ENCODE results near the gene BCS1L. TPM values are rescaled to one million over a fixed set of nuclear protein-coding genes. Genes with fewer than 3 reads are reported as not detected.

BCS1L gene
- total and polyA plus RNA-seq, 2 experiments from 2014 or later: 24.3 to 48.1 TPM

DNA sequence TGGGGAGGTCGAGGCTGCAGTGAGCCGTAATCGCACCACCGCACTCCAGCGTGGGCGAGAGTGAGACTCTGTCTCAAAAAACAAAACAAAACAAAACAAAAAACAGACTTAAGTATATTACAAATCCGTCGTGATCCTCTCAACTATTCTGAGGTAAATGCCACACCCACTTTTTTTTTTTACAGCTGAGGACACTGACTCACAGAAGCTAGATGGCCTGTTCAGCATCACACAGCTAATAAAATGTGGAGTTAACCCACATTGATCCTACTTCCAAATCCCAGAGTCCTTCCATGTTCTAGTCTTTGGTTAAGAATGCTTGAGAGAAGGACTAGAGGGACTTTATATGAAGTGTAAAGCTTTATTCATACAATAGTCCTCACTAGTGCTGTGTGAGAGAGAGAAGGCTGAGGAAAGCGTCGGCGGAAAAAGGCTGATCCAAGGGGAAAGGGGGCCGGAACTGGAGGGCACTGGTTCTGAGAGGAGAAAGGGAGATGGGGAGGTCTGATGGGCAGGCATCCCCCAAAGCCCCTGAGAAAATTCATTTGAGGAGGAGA, 11.7 kb downstream of the BCS1L start:
- Histone ChIP-seq H3K27ac (peak overlapping the region; percentile 91), H3K79me2 (peaks cover 27% of the 10 kb centered on the region), H3K36me3 (replicated peaks; ENCODE audit: insufficient read depth, low read depth) (no peaks in the 10 kb centered on the region), H3K27me3 (no peaks in the 10 kb centered on the region), H3K4me3 (peak overlapping the region; percentile 42), H3K9me2 (replicated peaks; ENCODE audit: insufficient read depth) (no peaks in the 10 kb centered on the region), H3K9me3 (ENCODE audit: low read depth) (no peaks in the 10 kb centered on the region), H3K4me1 (ENCODE audit: insufficient read depth) (peaks cover 8% of the 10 kb centered on the region), H4K20me1 (ENCODE audit: insufficient read depth, poor library complexity, severe bottlenecking) (no peaks in the 10 kb centered on the region), H2AFZ (peak overlapping the region; percentile 61), H3K4me2 (peak overlapping the region; percentile 81)
- WGBS (ENCODE audit: low lambda C conversion rate, missing lambda C conversion rate): 45% methylated on average over 12 of the region's 12 CpGs
- TF ChIP-seq, protein P1, sequence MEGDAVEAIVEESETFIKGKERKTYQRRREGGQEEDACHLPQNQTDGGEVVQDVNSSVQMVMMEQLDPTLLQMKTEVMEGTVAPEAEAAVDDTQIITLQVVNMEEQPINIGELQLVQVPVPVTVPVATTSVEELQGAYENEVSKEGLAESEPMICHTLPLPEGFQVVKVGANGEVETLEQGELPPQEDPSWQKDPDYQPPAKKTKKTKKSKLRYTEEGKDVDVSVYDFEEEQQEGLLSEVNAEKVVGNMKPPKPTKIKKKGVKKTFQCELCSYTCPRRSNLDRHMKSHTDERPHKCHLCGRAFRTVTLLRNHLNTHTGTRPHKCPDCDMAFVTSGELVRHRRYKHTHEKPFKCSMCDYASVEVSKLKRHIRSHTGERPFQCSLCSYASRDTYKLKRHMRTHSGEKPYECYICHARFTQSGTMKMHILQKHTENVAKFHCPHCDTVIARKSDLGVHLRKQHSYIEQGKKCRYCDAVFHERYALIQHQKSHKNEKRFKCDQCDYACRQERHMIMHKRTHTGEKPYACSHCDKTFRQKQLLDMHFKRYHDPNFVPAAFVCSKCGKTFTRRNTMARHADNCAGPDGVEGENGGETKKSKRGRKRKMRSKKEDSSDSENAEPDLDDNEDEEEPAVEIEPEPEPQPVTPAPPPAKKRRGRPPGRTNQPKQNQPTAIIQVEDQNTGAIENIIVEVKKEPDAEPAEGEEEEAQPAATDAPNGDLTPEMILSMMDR (IDR thresholded peaks at IDR 0.05; ENCODE audit: poor library complexity): no peak
- no peak for TF ChIP-seq EZH2phosphoT487 (IDR thresholded peaks at IDR 0.05; ENCODE audit: low read depth, severe bottlenecking, unreplicated experiment)
- TF ChIP-seq EZH2 (IDR thresholded peaks at IDR 0.05; ENCODE audit: borderline replicate concordance): no peak
- peak; percentile 50 for DNase-seq (ENCODE audit: low spot score)

DNA sequence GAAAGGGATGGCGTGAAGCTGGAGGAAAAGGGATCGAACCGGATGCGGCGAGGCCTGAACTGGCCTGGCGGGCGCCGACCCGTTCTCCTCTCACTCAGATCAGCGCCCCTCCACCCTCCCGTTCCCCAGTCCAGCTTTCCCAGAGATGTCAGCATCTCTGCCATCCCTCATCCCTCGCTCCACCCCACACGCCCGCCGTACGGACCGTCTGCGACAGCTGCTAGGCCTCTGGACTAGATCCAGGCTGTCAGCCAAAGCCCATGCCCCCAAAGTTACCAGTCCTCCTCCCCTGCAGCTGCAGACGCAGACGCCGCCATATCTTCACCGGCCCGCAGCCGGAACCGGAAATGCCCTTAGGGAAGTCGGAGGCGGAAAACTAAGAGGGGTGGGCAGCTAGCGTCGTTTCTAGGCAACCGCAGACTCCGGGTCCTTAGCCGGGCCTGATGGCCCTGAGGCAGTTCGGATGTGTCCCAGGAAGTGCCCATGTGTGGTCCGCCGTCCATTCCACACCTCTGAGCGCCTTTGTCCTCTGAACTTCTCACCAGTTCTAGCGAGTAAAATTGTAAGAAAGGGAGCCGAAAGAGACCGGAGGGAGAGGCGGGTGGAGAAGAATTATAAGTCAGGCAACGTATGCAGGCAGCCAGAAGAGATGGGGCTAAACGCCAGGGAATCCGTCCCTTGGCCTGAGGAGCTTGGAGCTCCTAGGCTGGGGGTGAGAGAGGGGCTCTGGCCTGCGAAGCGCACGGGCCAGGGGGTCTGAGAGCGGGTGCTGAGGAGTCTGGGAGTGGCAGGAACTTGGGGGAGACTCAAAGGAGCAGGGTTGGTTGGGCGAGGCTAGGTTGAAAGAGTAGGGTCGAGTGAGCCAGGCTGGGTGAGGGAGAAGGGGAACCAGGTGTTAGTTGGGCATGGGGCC, 12.4 kb downstream of the BCS1L start, which contains the start of the genes RNF25 and STK36:
Gene RNF25 (minus strand): TSS at position 349 of the 913 bp plus-strand sequence. CDS start 32 bp downstream, at position 317.
Gene STK36 (plus strand): TSS at position 433 of the 913 bp plus-strand sequence. CDS start 744 bp downstream, outside the sequence.
- Histone ChIP-seq H2AFZ (peak within 1 kb of the TSS; percentile 61), H3K4me1 (ENCODE audit: insufficient read depth) (peaks cover 8% of the 10 kb centered on the region), H3K9me3 (ENCODE audit: low read depth) (no peaks in the 10 kb centered on the region), H3K4me2 (peak within 1 kb of the TSS; percentile 81), H3K36me3 (replicated peaks; ENCODE audit: insufficient read depth, low read depth) (no peaks in the 10 kb centered on the region), H3K79me2 (peaks cover 27% of the 10 kb centered on the region), H3K27ac (peak within 1 kb of the TSS; percentile 91), H3K4me3 (peak within 1 kb of the TSS; percentile 42), H3K27me3 (no peaks in the 10 kb centered on the region), H3K9me2 (replicated peaks; ENCODE audit: insufficient read depth) (no peaks in the 10 kb centered on the region), H4K20me1 (ENCODE audit: insufficient read depth, poor library complexity, severe bottlenecking) (no peaks in the 10 kb centered on the region)
- peak; percentile 94 for DNase-seq (ENCODE audit: low spot score)
- WGBS (ENCODE audit: low lambda C conversion rate, missing lambda C conversion rate): 2% methylated on average over 41 of the region's 49 CpGs
- TF ChIP-seq EZH2phosphoT487 (IDR thresholded peaks at IDR 0.05; ENCODE audit: low read depth, severe bottlenecking, unreplicated experiment): no peak
- TF ChIP-seq EZH2 (IDR thresholded peaks at IDR 0.05; ENCODE audit: borderline replicate concordance): no peak
- TF ChIP-seq, protein P1 (IDR thresholded peaks at IDR 0.05; ENCODE audit: poor library complexity): no peak

DNA sequence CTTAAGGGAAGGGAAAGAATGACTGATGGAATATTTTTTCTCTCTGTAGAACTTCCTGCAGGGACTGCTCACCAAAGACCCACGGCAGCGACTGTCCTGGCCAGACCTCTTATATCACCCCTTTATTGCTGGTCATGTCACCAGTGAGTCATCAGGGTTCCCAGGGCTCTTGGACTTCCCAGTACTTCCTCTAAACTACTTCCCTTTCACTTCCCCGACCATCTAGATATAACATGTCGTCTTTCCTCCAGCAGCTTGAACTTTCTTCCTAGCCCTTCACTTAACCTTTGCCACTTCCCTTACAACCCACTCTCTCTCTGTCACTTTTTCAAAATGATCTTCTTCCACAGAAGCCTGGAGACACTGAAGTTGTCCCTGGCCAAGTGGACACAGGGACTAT, 19.6 kb downstream of the BCS1L start:
- no peak overlapping the region for H3K27ac ChIP-seq
- no peaks in the 10 kb centered on the region for H3K4me1 ChIP-seq (ENCODE audit: insufficient read depth)
- no peaks in the 10 kb centered on the region for H3K27me3 ChIP-seq
- TF ChIP-seq EZH2phosphoT487 (IDR thresholded peaks at IDR 0.05; ENCODE audit: low read depth, severe bottlenecking, unreplicated experiment): no peak
- TF ChIP-seq, protein P1 (IDR thresholded peaks at IDR 0.05; ENCODE audit: poor library complexity): no peak
- H3K4me3 ChIP-seq: no peak overlapping the region
- no peak overlapping the region for H2AFZ ChIP-seq
- H3K9me3 ChIP-seq (ENCODE audit: low read depth): no peaks in the 10 kb centered on the region
- no peak overlapping the region for H3K4me2 ChIP-seq
- WGBS (ENCODE audit: low lambda C conversion rate, missing lambda C conversion rate): 85% methylated on average over 4 of the region's 4 CpGs
- no peaks in the 10 kb centered on the region for H4K20me1 ChIP-seq (ENCODE audit: insufficient read depth, poor library complexity, severe bottlenecking)
- H3K36me3 ChIP-seq (replicated peaks; ENCODE audit: insufficient read depth, low read depth): no peaks in the 10 kb centered on the region
- H3K9me2 ChIP-seq (replicated peaks; ENCODE audit: insufficient read depth): no peaks in the 10 kb centered on the region
- no peaks in the 10 kb centered on the region for H3K79me2 ChIP-seq
- no peak for DNase-seq (ENCODE audit: low spot score)

Measured in hepatocyte (in vitro differentiated cells).